ENCODE measurements around the gene GALM.
A peak's percentile ranks its signal among the peaks of the same experiment; 100 is the strongest.
"Not testable (repeated sequence)": the region's sequence is repeated elsewhere in the genome, so short reads cannot be mapped to it uniquely, and the experiment has no call there.

Gene GALM

DNA sequence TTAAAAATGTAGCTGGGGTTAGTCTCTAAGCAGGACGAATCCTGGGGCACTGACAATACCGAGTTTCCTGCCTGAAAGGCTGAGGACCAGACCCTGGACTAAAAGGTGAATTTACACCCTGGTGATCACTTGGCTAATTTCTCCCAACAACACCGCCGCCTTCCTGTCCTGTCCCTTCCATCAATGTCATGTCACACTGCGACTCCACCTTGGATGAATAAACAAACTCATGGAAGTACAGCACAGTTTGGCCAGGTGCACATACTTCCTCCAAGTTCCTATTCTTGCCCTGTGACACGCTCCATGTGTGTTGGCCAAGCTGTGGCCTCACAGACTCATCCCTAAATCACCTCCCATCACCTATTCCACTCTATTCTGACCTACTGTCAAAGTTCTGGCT lies 15.9 kb upstream of the GALM start:
- DNase-seq, result no peak

DNA sequence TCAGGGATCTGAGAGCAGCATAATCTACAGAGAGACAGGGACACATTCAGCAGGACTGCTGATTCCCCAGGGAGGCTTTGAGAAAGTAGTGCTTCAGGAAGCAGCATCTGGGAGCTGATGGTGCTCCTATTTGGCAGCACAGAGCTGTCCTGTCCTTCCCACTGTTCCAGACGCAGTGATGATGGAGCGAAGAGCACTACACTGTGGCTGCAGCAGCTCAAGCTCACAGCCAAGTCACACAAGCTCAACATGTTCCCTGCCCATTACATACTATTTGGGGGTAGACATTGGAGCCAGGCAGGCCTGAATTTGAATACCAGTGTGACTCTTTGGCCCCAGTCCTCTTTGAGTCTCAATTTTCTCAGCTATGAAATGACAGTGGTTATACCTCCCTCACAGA lies 15.2 kb upstream of the GALM start:
- no peak for DNase-seq

DNA sequence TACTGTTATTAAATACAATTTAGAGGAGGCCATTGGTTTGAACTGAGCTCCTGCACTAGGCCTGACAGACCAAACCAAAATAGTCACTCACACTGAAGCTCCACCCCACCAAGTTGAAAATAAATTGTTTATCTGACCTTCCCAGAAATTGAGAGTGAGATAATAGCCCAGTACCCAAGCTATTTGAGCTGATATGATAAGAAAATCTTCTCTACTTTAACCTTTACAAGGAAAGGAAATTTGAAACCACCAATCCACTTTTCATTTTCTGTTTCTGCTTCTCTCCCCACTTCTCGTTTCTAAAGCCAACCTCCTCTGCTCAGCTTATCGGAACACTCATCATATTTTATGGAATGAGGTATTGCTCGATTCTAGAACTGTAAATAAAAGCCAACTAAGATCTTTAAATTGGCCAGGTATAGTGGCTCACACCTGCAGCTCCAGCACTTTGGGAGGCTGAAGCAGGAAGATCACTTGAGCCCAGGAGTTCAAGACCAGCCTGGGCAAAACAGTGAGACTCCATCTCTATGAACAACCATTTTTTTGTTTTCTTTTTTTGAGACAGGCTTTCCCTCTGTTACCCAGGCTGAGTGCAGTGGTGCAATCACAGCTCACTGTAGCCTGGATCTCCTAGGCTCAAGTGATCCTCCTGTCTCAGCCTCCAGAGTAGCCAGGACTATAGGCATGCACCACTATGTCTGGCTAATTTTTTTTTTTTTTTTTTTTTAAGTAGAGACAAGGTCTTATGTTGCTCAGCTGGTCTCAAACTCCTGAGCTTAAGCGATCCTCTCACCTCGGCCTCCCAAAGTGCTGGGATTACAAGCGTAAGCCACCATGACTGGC lies 13.3 kb upstream of the GALM start:
- no peak for DNase-seq

DNA sequence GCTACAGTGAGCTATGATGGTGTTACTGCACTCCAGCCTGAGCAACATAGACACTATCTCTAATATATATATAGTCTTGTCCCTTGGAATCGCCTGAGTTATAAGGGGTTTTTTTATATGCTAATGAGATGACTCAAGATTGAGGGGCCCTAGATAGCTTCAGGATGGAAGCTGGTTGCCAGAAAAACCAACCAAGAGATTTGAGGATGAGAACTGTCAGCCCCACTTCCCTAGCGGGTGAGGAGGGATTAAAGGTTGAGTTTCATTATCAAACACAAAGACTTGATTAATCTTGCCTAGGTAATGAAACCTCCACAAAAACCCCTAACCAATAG lies 12.6 kb upstream of the GALM start:
- no peak for DNase-seq

DNA sequence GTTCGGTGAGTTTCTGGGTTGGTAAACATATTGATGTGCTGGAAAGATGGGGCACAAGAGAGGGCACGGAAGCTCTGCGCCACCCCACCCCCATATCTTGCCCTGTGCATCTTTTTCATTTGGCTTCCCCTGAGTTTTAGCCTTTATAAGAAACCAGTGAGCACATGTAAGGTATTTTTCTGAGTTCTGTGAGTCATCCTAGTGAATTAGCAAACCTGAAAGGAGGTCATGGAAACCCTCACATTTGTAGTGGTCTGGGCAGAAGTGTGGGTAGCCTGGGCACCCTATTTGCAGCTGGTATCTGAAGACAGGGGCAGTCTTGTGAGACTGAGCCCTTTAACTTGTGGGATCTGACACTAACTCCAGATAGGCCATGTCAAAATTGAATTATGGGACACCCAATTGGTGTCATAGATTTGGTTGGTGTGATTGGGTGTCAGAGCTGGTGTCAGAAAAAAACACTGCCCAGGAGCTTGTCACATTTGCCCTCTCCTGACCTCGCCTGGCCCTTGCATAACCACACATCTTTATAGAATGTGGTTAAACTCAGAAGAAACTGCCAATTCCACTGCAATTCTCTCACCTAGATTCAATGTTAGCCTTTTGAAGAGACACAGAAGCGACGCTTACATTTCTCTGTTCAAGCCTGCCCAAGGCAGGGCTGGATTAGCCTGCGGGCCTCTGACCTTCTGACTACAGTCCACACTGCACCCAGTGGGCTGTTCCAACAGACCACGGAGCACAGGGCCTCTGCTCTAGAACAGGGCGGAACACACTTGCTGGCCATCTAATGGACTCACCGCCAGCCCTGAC lies 12.0 kb upstream of the GALM start:
- DNase-seq, result peak; percentile 69

DNA sequence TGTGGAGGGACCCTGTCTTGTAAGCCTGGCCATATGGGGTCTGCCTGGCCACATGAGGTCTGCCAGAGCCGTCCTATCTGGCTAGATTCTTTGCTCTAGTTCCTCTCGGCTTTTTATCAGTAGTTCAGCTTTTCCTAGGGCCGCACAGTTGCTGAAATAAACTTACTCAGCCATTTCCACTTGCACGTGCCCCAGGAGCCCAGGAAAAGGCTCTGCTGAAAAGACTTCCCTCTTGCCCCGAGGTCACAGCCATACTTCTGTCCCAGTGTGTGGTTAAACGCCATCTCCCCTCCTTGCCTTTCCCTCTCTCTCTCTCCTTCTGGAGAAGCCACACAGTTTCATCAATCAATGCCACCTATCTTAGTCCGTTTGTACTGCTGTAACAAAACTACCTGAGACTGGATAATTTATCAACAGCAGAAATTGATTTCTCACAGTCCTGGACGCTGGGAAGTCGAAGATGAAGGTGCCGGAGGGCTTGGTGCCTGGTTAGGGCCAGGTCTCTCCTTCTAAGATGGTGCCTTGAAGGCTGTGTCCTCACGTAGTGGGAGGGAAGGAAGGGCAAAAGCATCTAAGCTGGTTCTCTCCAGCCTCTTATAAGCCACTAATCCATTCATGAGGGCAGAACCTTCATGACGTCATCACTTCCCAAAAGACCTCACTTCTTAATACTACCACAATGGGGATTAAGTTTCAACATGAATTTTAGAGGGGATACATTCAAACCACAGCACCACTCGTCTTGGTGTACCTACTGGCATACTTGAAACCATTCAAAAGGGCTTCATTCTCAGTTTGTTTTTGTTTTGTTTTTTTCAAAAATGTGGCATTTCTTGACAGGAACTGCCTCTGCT lies 11.2 kb upstream of the GALM start:
- no peak for DNase-seq

DNA sequence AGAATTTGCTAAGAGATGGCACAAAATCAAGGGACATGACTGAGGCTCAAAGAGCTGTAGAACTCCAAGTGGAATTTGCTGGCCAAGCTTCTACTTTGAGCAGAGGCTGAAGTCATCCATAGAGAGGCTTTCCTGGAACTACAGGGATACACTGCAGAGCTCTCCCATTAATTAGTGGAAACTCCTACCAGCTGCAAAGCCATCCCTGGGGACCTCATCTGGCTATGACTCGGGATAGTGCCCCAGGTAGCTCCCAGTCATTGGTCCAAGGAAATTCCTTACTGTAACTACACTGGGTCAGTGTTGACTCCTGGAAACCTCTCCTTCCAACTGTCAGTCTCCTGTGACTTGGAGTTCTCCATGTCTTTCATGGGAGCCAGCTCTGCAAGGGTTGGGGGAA lies 10.5 kb upstream of the GALM start:
- DNase-seq, result no peak

DNA sequence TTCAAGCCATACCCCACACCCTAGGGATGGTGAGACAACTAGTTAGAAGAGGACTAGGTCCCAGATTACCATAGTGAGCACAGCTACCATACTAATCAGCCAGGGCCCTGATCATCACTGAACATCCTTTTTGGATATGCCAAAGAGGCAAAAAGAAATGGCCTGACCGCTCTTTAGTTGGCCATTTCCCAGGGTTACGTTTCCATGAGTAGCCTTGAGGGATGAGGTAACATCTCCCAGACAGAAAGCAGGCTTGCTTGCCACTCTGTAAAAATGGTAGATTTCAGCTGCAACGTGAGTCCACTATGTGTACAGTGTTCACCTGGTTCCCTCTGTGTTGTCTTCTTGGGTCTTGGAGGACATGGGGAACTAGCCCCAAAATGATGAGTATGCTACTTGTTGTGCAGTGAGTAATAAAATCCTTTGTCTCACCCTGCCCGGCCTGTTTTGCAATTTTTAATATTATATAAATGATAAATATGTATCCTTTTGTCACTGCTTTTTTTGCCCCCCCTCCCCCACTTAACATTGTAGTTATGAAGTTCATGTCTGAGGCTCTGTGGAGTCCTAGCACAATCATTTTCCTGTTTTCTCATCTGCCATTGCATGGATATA lies 8.9 kb upstream of the GALM start:
- no peak for DNase-seq

DNA sequence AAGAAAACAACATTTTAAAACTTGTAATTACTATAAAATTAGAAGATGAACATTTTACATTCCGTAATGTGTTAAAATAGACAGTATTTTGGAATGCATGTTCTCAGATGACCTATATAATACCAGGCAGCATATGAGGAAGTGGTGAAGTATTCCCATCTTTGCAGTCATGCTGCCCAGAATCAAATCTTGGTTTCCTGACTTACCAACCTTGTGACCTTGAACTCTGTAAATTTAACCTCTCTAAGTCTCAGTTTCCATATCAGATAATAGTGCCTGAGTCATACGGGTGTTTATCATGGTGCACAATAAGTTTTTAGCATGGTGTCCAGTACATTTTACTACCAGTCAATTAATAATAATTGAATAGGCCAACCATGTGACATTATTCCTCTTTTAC lies 7.3 kb upstream of the GALM start:
- no peak for DNase-seq

DNA sequence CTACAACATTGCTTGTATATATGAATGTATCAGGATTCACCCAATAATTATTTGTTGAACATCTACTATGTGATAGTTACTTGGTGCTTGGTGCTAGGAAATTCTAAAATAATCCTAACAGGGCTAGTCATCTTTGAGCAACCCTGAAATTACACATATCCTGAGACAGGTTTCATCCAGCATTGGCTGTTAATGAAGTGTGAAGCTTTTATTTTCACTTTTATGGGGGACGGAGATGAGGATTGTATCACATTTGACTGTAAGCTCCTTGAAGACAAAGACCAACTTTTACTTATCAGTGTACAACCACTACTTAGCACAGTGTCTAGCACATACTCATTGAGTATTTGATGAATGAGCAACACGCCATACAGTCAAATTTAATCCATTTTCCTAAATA lies 6.8 kb upstream of the GALM start:
- DNase-seq, result no peak

DNA sequence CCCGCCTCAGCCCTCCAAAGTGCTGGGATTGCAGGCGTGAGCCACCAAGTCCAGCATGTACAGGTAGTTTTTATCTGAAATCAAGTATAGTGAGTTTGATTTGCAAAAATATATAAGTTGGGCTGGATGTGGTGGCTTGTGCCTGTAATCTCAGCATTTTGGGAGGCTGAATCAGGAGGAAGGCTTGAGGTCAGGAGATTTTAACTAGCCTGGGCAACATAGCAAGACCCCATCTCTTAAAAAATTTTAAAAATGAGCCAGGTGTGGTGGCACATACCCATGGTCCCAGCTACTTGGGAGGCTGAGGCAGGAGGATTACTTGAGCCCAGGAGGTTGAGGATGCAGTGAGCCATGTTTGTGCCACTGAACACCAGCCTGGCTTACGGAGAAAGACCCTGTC lies 5.6 kb upstream of the GALM start:
- no peak for DNase-seq

DNA sequence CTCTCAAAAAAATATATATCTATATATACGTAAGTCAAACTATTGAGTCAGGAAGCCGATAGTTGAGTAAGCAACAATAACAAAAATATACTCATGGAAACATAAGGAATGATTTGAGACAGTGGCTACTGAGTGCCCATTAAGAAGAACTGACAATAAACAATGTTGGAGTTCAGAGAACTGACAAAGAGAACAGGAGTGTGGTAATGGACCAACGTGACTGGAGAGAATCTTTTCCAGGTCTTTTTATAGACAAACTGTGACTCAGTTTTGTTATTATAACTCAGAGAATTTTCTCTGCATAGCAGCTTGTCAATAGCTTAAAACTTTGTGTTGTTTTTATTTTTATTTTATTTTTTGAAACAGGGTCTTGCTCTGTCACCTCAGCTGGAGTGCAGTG lies 4.6 kb upstream of the GALM start:
- no peak for DNase-seq

DNA sequence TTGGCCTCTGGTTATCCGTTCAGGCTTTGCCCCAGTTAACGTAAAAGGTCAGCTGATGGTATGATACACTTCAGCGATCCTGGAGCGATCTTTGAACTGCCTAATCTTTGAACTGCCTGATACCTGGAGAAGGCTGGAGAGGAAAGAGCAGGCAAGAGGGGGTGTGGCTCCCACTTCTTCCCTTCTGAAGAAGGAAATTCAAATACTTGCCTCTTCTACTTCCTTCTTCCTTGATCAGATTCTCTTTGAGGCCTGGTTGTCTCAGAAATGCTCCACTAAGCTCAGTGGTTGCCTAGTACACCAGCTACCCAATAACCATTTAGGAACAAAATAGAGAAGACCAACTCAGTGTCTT lies 619 bp downstream of the GALM start:
- DNase-seq, result no peak

DNA sequence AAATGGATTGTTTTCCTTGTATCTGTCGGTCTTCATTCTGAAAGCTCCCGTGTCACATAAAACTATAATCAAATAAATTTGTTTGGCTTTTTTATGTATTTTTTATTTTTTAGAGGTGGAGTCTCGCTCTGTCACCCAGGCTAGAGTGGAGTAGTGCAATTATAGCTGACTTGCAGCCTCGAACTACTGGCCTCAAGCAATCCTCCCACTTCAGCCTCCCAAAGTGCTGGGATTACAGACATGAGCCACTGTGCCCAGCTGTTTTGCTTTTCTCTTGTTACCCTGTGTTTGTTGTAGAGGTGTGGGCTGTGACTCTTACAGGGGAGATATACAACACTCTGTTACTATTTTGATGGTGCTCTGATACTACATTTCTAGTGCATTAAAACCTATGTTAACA lies 2.2 kb downstream of the GALM start:
- DNase-seq, result no peak

DNA sequence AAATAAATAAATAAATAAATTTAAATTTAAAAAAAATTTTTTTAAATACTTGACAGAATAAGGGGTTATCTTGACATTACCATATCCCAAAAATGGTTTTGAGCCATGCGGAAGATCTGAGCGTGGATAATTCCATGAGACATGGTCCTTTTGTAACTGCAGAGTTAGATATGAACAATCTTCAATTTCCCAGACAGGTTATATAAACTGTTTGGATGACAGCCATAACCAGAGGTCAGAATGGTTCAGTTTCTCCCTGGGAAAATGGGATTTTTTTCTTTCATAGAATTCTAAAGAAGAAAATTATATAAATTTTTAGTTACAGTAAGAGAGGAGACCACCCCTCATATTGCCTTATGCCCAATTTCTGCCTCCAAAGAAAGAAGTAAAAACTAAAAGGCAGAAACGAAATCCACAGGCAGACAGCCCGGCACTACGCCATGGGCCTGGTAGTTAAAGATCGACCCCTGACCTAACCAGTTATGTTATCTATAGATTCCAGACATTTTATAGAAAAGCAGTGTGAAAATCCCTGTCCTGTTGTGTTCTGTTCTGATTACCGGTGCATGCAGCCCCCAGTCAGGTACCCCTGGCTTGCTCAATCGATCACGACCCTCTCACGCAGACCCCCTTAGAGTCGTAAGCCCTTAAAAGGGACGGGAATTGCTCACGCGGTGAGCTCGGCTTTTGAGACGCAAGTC lies 3.0 kb downstream of the GALM start:
- no peak for DNase-seq

DNA sequence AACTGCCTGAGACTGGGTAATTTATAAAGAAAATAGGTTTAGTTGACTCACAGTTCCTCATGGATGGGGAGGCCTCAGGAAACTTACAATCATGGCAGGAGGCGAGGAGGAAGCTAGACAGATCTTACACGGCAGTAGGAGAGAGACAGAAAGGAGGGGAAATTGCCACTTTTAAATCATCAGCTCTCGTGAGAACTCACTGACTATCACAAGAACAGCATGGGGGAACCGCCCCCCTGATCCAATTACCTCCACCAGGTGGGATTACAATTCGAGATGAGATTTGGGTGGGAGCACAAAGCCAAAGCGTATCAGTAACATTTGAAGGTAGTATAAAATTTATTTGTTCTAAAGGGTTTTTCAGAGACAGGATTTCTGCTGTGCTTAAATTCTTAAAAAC lies 5.4 kb downstream of the GALM start:
- no peak for DNase-seq

DNA sequence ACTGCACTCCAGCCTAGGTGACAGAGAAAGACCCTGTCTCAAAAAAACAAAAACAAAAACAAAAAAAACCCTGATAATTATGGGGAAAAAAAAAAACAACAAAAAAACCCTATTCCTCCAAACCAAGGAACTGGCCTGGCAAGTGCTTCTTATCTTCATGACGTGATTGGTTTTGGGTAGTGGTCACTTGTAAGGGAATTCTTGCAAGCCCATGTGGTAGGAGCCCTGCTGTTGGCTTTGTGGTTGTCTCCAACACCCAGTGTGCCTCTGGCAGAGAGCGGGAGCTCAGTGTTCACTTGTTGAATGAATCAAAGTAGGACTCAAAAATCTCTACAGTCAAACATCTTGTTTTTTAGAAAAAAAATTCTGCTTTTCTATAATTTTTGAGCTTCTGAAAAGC lies 6.0 kb downstream of the GALM start:
- no peak for DNase-seq

DNA sequence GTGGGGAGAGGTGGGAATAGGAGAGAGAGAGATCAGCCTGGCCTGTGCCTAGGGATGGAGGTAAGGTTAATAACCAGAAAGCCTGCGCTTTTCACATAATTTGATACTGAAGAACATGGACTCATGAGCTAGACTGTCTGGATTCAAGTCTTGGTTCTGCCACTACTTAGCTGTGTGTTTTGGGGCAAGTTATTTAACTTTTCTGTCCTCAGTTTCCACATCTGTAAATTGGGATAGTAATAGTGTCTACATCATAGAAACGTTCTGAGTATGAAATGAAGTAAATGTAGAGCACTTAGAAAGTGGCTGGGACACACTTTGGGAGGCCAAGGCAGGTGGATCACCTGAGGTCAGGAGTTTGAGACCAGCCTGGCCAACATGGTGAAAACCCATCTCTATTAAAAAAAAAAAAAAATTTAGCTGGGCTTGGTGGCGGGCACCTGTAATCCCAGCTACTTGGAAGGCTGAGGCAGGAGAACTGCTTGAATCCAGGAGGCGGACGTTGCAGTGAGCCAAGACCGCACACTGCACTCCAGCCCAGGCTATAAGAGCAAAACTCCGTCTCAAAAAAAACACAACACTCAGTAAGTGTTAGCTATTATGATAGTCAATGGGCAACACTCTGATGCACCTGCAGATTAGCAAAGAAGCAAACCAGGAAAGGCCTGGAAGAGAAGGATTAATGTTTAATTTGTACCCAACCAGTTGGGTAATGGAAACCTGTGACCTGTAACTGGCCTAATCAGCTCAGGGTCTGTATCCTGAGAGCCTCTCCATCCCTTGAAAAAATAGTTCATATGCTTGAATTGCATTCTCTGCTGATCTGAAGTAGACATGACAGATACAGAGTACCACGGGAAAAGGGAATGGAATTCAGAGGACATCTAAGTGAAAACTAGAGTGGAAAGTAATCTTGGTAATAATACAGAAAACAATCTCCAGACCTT lies 6.8 kb downstream of the GALM start:
- no peak for DNase-seq

DNA sequence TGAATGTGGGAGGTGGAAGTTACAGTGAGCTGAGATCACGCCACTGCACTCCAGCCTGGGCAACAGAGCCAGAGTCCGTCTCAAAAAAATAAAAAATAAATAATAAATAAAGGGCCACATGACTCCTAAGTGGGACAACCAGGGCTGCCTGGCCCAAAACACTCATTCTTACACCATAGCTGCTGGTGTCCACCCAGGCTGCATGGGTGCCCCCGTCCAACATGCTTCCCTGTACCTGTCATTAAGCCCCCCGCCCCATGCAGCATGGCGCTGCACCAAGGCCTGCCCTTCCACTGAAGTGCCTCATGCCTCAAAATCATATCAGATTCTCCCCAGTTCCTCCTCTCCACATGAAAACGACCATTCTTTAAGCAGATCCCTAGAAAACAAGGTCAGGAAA lies 10.8 kb downstream of the GALM start:
- no peak for DNase-seq

DNA sequence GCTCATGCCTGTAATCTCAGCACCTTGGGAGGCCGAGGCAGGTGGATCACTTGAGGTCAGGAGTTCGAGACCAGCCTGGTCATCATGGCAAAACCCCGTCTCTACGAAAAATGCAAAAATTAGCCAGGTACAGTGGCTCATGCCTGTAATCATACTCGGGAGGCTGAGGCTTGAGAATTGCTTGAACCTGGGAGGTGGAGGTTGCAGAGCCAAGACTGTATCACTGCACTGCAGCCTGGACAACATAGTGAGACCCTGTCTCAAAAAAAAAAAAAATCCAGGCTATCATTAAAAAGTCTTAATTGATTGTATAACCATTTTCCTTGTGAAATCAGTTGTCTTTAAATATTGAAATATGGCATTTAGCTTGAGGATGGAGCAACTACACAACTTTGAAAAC lies 15.0 kb downstream of the GALM start:
- not testable (repeated sequence) for DNase-seq

DNA sequence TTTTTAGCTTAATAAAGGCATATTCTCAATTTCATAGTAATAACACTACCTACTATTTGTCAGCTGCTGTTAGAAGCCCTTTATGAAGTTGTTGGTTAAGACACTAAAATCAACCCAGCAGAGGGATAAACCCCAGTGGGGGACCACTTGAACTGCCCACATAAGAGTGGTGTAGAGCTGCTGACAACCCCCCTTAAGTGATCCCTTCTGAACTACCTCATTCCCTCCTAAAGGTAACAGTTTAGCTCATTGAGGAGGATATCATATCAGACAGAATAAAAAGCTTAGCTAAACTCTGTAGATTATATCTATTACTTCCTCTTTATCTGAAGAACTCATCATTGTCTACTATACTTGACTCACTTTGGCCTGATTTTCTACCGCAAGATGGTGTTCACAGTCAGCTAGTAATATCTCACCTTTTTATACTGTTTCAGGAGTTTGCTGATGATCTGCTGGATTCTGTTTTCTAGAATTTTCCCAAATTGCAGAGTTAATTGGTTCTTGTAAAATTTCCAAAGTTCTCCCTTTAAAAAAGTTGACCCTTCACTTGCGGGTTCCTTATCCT lies 16.2 kb downstream of the GALM start:
- DNase-seq, result no peak
